ENCODE results near the gene IRF9.

DNA sequence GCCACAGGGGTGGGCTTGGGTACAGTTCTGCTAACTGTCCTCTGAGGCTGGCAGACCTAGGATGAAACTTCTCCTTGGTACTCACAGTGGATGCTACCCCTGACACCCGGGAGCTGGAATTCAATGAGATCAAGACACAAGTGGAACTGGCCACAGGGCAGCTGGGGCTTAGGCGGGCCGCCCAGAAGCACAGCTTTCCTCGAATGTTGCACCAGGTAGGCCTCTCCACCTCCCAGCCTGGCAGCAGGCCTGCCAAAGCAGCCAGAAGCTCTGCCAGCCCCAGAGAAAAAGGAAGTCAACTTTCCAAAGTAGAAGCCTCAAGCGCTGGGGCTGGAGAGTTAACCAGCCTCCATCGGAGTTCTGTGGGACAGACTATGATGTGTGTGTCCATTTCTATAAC is 43.9 kb upstream of the IRF9 start:
- TF ChIP-seq, protein P1, sequence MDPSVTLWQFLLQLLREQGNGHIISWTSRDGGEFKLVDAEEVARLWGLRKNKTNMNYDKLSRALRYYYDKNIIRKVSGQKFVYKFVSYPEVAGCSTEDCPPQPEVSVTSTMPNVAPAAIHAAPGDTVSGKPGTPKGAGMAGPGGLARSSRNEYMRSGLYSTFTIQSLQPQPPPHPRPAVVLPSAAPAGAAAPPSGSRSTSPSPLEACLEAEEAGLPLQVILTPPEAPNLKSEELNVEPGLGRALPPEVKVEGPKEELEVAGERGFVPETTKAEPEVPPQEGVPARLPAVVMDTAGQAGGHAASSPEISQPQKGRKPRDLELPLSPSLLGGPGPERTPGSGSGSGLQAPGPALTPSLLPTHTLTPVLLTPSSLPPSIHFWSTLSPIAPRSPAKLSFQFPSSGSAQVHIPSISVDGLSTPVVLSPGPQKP (IDR thresholded peaks at IDR 0.05; ENCODE audit: borderline replicate concordance, low read depth, low read length), result no peak
- TF ChIP-seq MAZ (IDR thresholded peaks at IDR 0.05; ENCODE audit: borderline replicate concordance, low read depth, low read length), result no peak

Data from IMR-90 (cell line).